KMS-11 (cell line): ENCODE measurements around the gene KCNH5.

Source experiments
- H2AFZ ChIP-seq: fragments of 200-600 bp; sonication (generic); 2 replicates; pipeline ENCODE4 v1.6.1; 2016; ENCODE audit warnings: antibody characterized with exemption, mixed run types, low read depth
- H3K27ac ChIP-seq: fragments of 200-600 bp; sonication (generic); 2 replicates; pipeline ENCODE4 v1.6.1; 2016; ENCODE audit warnings: mild to moderate bottlenecking, mixed run types
- H3K27me3 ChIP-seq: fragments of 200-600 bp; sonication (generic); 2 replicates; pipeline ENCODE4 v1.6.1; 2017; ENCODE audit warnings: mild to moderate bottlenecking, low read depth, mixed run types, moderate library complexity; ENCODE audit not compliant: insufficient read depth
- H3K36me3 ChIP-seq: fragments of 200-600 bp; sonication (generic); 2 replicates; pipeline ENCODE4 v1.6.1; 2017; ENCODE audit warnings: mild to moderate bottlenecking, mixed run types; ENCODE audit not compliant: insufficient read depth
- H3K4me1 ChIP-seq: fragments of 200-600 bp; sonication (generic); 2 replicates; pipeline ENCODE4 v1.6.1; 2016; ENCODE audit warnings: mild to moderate bottlenecking, low read depth, mixed run types; ENCODE audit not compliant: poor library complexity, severe bottlenecking
- H3K4me2 ChIP-seq: fragments of 200-600 bp; sonication (generic); 2 replicates; pipeline ENCODE4 v1.7.0; 2016; ENCODE audit warnings: mild to moderate bottlenecking, mixed run types
- H3K4me3 ChIP-seq: fragments of 200-600 bp; sonication (generic); IDR thresholded peaks from 2 replicates; pipeline ENCODE4 v1.6.1; 2017; ENCODE audit warnings: low read depth, low read length, mixed read lengths; ENCODE audit not compliant: insufficient read depth
- H3K79me2 ChIP-seq: fragments of 200-600 bp; sonication (generic); 2 replicates; pipeline ENCODE4 v1.6.1; 2016; ENCODE audit warnings: low read depth, mixed run types; ENCODE audit not compliant: insufficient read depth
- H3K9ac ChIP-seq: fragments of 200-600 bp; sonication (generic); 2 replicates; pipeline ENCODE4 v1.6.1; 2016; ENCODE audit warnings: mild to moderate bottlenecking, mixed run types
- H4K20me1 ChIP-seq: fragments of 200-600 bp; sonication (generic); 2 replicates; pipeline ENCODE4 v1.6.1; 2016; ENCODE audit warnings: mild to moderate bottlenecking, mixed run types; ENCODE audit not compliant: insufficient read depth
- TF ChIP-seq, protein P1 (sequence below): fragments of 200-600 bp; sonication (generic); conservative IDR thresholded peaks from 2 replicates; pipeline ENCODE4 v1.6.1; 2017; ENCODE audit warnings: low read depth, mild to moderate bottlenecking, antibody characterized with exemption, low read length, moderate library complexity, mixed read lengths

The KCNH5 gene

DNA sequence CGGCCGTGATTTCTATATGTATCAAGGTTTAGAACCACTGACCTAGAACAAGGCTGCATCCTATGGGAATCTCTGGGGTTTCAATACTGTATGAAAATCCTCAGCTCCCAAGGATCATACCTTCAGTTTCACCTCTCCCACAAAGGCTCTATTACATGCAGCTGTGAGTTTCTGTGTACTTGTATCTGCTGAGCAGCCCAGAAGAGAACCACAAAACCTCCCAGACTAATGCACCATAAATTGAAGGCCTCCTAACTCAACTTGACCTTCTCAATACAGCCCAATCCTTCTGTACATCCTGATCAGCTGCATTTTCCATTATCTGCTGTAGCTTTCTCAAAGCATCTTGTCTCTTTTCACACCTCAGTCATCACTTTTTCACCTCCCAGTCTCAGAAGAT lies 5.4 kb upstream of the KCNH5 start:
- no peak overlapping the region for H3K9ac ChIP-seq
- H3K27ac ChIP-seq = no peak overlapping the region
- no peaks in the 10 kb centered on the region for H3K79me2 ChIP-seq
- no peaks in the 10 kb centered on the region for H3K36me3 ChIP-seq
- H4K20me1 ChIP-seq = no peaks in the 10 kb centered on the region
- peaks cover 15% of the 10 kb centered on the region for H3K4me1 ChIP-seq
- no peaks in the 10 kb centered on the region for H3K27me3 ChIP-seq
- no peak overlapping the region for H3K4me3 ChIP-seq
- 0 out of 2 replicates have a peak overlapping the region, but pooled peaks have one; percentile 6 for H3K4me2 ChIP-seq
- no peak overlapping the region for H2AFZ ChIP-seq
- TF ChIP-seq, protein P1, sequence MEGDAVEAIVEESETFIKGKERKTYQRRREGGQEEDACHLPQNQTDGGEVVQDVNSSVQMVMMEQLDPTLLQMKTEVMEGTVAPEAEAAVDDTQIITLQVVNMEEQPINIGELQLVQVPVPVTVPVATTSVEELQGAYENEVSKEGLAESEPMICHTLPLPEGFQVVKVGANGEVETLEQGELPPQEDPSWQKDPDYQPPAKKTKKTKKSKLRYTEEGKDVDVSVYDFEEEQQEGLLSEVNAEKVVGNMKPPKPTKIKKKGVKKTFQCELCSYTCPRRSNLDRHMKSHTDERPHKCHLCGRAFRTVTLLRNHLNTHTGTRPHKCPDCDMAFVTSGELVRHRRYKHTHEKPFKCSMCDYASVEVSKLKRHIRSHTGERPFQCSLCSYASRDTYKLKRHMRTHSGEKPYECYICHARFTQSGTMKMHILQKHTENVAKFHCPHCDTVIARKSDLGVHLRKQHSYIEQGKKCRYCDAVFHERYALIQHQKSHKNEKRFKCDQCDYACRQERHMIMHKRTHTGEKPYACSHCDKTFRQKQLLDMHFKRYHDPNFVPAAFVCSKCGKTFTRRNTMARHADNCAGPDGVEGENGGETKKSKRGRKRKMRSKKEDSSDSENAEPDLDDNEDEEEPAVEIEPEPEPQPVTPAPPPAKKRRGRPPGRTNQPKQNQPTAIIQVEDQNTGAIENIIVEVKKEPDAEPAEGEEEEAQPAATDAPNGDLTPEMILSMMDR = no peak

DNA sequence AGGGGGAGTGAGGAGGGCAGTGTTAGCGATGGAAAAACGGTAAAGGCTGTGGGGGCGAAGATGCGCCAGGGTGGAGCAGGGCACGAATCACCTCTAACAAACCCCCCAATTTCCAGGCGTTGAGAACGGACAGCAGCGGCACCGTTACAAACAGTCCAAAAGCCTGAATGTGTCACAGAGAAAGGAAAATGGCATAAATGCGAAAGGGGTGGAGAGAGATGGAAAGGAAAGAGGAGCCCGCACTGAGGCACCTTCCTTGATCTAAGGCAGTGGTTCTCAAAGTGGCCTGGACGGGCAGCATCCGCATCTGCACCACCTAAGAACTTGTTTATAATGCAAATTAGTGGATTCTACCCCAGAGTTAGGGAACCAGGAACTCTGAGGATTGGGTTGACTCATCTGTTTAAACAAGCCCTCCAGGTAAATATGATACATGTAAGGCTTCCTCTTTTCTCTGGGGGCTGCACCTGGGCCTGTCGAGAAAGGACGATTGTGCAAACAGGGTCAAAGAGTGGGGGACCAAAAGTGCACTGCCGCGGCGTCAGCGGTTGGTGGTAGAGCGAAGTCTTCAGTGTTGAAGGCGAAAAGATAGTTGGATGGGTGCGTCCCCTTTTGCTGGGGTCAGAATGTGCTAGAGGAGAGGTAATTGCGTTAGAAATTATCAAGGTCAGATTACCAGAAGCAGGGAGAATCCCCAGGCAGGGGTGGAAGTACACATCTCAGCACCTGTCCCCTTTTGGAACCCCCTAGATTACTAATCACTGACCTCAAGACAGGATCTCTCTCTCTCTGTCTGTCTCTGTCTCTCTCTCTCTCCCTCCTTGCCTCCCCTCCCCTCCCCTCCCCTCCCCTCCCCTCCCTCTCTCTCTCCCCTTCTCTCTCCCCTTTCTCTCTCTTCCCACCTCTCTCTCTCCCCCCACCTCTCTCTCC lies 1.3 kb upstream of the KCNH5 start:
- Histone ChIP-seq H3K4me3 (no peak overlapping the region), H3K9ac (no peak overlapping the region), H3K27me3 (no peaks in the 10 kb centered on the region), H4K20me1 (no peaks in the 10 kb centered on the region), H3K27ac (no peak overlapping the region), H3K4me2 (no peak overlapping the region), H3K36me3 (no peaks in the 10 kb centered on the region), H3K79me2 (no peaks in the 10 kb centered on the region), H2AFZ (no peak overlapping the region), H3K4me1 (peaks cover 15% of the 10 kb centered on the region)
- TF ChIP-seq, protein P1 = no peak

DNA sequence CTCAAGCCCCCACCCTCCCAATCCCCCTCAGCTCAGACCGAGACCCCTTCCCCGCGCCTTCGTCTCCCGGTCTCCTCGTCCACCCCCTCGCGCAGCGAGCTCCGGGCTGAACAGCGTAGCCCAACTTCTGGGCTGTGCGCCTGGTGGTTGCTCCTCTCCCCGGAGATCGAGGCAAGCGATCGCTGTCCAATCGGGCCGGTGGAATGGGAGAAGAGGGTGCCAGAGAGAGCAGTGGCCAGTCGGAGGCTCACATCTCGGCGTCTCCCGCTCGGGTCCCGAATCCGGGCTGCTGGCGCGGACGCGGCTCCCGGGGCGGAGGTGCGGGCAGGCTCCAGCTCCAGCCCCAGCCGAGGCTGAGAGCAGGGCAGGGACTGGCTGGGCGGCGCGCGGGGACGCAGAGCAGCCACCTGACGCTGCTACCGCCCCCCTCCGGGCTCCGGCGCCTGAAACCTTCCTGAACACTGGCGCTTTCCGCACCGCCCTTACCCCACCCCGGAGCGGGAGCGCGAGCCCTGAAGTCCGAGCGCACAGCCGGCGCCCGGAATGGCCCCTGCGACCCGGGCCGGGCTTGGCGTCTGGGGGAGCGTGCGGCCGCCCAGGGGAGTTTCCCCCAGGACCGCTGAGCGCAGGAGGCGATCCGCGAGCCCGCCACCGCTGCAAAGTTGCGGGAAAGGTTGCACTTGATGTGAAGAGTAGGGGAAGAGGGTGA lies 508 bp upstream of the KCNH5 start:
- Histone ChIP-seq H4K20me1 (no peaks in the 10 kb centered on the region), H3K4me3 (no peak overlapping the region), H3K36me3 (no peaks in the 10 kb centered on the region), H3K79me2 (no peaks in the 10 kb centered on the region), H3K4me2 (no peak overlapping the region), H3K27ac (no peak overlapping the region), H2AFZ (peak overlapping the region; percentile 49; the same call in 1 of the 2 replicates), H3K27me3 (no peaks in the 10 kb centered on the region), H3K9ac (no peak overlapping the region), H3K4me1 (peaks cover 7% of the 10 kb centered on the region)
- TF ChIP-seq, protein P1 = no peak

DNA sequence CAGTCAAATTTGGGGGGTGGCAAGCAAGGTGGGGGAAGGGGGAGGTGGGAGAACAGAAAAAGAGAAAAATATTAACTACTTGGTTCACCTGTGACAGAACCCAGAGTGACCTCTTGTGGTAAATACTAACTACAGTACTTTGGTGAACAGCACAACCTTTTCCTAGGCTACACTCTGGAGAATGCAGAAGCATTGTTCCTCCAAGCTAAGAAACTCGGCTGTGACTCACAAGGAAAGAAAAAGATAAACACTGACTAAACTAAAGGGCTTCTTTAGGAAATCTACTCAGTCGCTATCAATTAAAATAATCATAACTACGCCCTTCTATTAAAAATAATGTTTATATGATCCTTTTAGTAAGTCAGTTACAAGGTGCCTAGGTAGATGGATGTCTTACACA lies 5.4 kb downstream of the KCNH5 start:
- no peaks in the 10 kb centered on the region for H3K79me2 ChIP-seq
- no peaks in the 10 kb centered on the region for H4K20me1 ChIP-seq
- H3K27me3 ChIP-seq = no peaks in the 10 kb centered on the region
- H3K36me3 ChIP-seq = no peaks in the 10 kb centered on the region
- H3K4me3 ChIP-seq = no peak overlapping the region
- no peaks in the 10 kb centered on the region for H3K4me1 ChIP-seq
- no peak overlapping the region for H2AFZ ChIP-seq
- no peak overlapping the region for H3K4me2 ChIP-seq
- TF ChIP-seq, protein P1 = peak; percentile 39; the same call in 1 of the 2 replicates
- H3K9ac ChIP-seq = no peak overlapping the region
- H3K27ac ChIP-seq = no peak overlapping the region
